ENCODE data around the gene CDYL. TPM values are rescaled to one million over a fixed set of nuclear protein-coding genes. Genes with fewer than 3 reads are reported as not detected.
A peak's percentile ranks its signal among the peaks of the same experiment; 100 is the strongest.
"Not testable (repeated sequence)": the region's sequence is repeated elsewhere in the genome, so short reads cannot be mapped to it uniquely, and the experiment has no call there.

CDYL gene
- total RNA-seq, 1 experiment from 2014 or later: 4.2 TPM

- Histone ChIP-seq H3K4me2 (ENCODE audit: low read depth, low read length, poor library complexity, severe bottlenecking) (peak overlapping the region; percentile 76), H3K27ac (ENCODE audit: low read length) (no peak overlapping the region), H3K9me3 (ENCODE audit: low read length) (no peaks in the 10 kb centered on the region), H3K9ac (ENCODE audit: low read length) (peak overlapping the region; percentile 74), H3K27me3 (ENCODE audit: low read length) (no peaks in the 10 kb centered on the region), H3K79me2 (ENCODE audit: low read length) (peaks cover 6% of the 10 kb centered on the region), H2AFZ (ENCODE audit: low read length) (peak overlapping the region; percentile 76), H3K4me1 (ENCODE audit: low read length) (peaks cover 16% of the 10 kb centered on the region), H4K20me1 (ENCODE audit: insufficient read depth, low read depth, low read length) (no peaks in the 10 kb centered on the region), H3K4me3 (ENCODE audit: low read length) (peak overlapping the region; percentile 76), H3K36me3 (ENCODE audit: insufficient read depth, low read length) (peaks cover 5% of the 10 kb centered on the region; the same call in 1 of the 2 replicates), H3K9me2 (replicated peaks; ENCODE audit: insufficient read depth, low read length) (no peaks in the 10 kb centered on the region)
- no peak for DNase-seq
These were observed 228.3 kb downstream of the CDYL start for GRCh38 chr6:5004373-5005037.

GRCh38 chr6:5005038-5005433, 228.8 kb downstream of the CDYL start:
- not testable (repeated sequence) for H3K27ac ChIP-seq (ENCODE audit: low read length); H3K36me3 ChIP-seq (ENCODE audit: insufficient read depth, low read length); H4K20me1 ChIP-seq (ENCODE audit: insufficient read depth, low read depth, low read length); H3K79me2 ChIP-seq (ENCODE audit: low read length); H2AFZ ChIP-seq (ENCODE audit: low read length); DNase-seq; H3K9me3 ChIP-seq (ENCODE audit: low read length); H3K9me2 ChIP-seq (replicated peaks; ENCODE audit: insufficient read depth, low read length); H3K9ac ChIP-seq (ENCODE audit: low read length); H3K4me3 ChIP-seq (ENCODE audit: low read length); H3K27me3 ChIP-seq (ENCODE audit: low read length)
- H3K4me1 ChIP-seq (ENCODE audit: low read length): peaks cover 16% of the 10 kb centered on the region
- peak overlapping the region; percentile 76 for H3K4me2 ChIP-seq (ENCODE audit: low read depth, low read length, poor library complexity, severe bottlenecking)

Other genes with a start within 250 kb of the CDYL start
- 11.4 and 30.3 TPM in 2 replicates for gene RPP40, start 227.6 kb downstream of the CDYL start, total RNA-seq (2014; rRNA removed; shearing (Covaris generic); ENCODE audit: low replicate concordance)